DOHH2 (cell line): ENCODE data around the gene SNAPC5.

Experiments used
- H3F3A ChIP-seq: fragments of 200-600 bp; sonication (generic), shearing (Covaris generic); 2 replicates; pipeline ENCODE4 v1.6.0; 2016; ENCODE audit warnings: antibody characterized with exemption, mild to moderate bottlenecking; ENCODE audit not compliant: control insufficient read depth, insufficient read depth
- H3K27ac ChIP-seq: fragments of 200-600 bp; sonication (generic); 2 replicates; pipeline ENCODE4 v1.5.1; 2014; ENCODE audit warnings: low read depth, mild to moderate bottlenecking, low read length, moderate library complexity
- H3K27me3 ChIP-seq: fragments of 200-600 bp; sonication (generic); 2 replicates; pipeline ENCODE4 v1.6.1; 2014; ENCODE audit warnings: mild to moderate bottlenecking, low read length, mixed read lengths; ENCODE audit not compliant: control insufficient read depth
- H3K36me3 ChIP-seq: fragments of 200-600 bp; sonication (generic); 2 replicates; pipeline ENCODE4 v1.6.1; 2014; ENCODE audit warnings: mild to moderate bottlenecking, low read length, moderate library complexity, mixed read lengths; ENCODE audit not compliant: control insufficient read depth
- H3K4me1 ChIP-seq: fragments of 200-600 bp; sonication (generic); 2 replicates; pipeline ENCODE4 v1.6.1; 2014; ENCODE audit warnings: mild to moderate bottlenecking, low read length, mixed read lengths; ENCODE audit not compliant: control insufficient read depth
- H3K4me2 ChIP-seq: fragments of 200-600 bp; sonication (generic); 2 replicates; pipeline ENCODE4 v1.6.0; 2014; ENCODE audit warnings: mild to moderate bottlenecking, low read length, moderate library complexity
- H3K4me3 ChIP-seq: fragments of 200-600 bp; sonication (generic); 2 replicates; pipeline ENCODE4 v1.5.1; 2014; ENCODE audit warnings: mild to moderate bottlenecking, low read length, mixed read lengths
- H3K79me2 ChIP-seq: fragments of 200-600 bp; sonication (generic); 2 replicates; pipeline ENCODE4 v1.6.1; 2014; ENCODE audit warnings: mild to moderate bottlenecking, low read length, mixed read lengths; ENCODE audit not compliant: control insufficient read depth
- H3K9me2 ChIP-seq: fragments of 200-600 bp; sonication (generic); replicated peaks from 2 replicates; pipeline ENCODE4 v1.6.1; 2014; ENCODE audit warnings: mild to moderate bottlenecking, low read length, mixed read lengths; ENCODE audit not compliant: control insufficient read depth
- H3K9me3 ChIP-seq: fragments of 200-600 bp; sonication (generic); 2 replicates; pipeline ENCODE4 v1.6.1; 2014; ENCODE audit warnings: antibody characterized with exemption, low read length, mixed read lengths; ENCODE audit not compliant: control insufficient read depth, insufficient read depth
- H4K20me1 ChIP-seq: fragments of 200-600 bp; sonication (generic); 2 replicates; pipeline ENCODE4 v1.6.0; 2014; ENCODE audit warnings: low read depth, mild to moderate bottlenecking, antibody characterized with exemption, low read length, moderate library complexity; ENCODE audit not compliant: control insufficient read depth, insufficient read depth
- CTCF ChIP-seq: fragments of 200-600 bp; sonication (generic); IDR thresholded peaks from one replicate; pipeline ENCODE4 v1.5.1; 2014; ENCODE audit warnings: antibody characterized with exemption, mild to moderate bottlenecking, low read depth, low read length; ENCODE audit not compliant: poor library complexity, severe bottlenecking
- EZH2phosphoT487 ChIP-seq: fragments of 200-600 bp; sonication (generic); IDR thresholded peaks from 2 replicates; pipeline ENCODE4 v1.6.1; 2017; ENCODE audit warnings: borderline replicate concordance, mild to moderate bottlenecking, antibody characterized with exemption, low read length, moderate library complexity, mixed read lengths

The SNAPC5 gene

GRCh38 chr15:66483131-66483566 is 14.4 kb downstream of the SNAPC5 start:
- H3K27me3 ChIP-seq: no peaks in the 10 kb centered on the region
- 0 out of 2 replicates have a peak, but pooled peaks cover 4% of the 10 kb centered on the region for H3K79me2 ChIP-seq
- H3K9me3 ChIP-seq: no peaks in the 10 kb centered on the region
- H3F3A ChIP-seq: peaks cover 5% of the 10 kb centered on the region; the same call in 1 of the 2 replicates
- no peaks in the 10 kb centered on the region for H3K4me1 ChIP-seq
- no peaks in the 10 kb centered on the region for H4K20me1 ChIP-seq
- no peak overlapping the region for H3K4me2 ChIP-seq
- TF ChIP-seq CTCF (no peak), EZH2phosphoT487 (no peak)
- H3K9me2 ChIP-seq: no peaks in the 10 kb centered on the region
- no peak overlapping the region for H3K4me3 ChIP-seq
- H3K27ac ChIP-seq: no peak overlapping the region
- peaks cover 68% of the 10 kb centered on the region for H3K36me3 ChIP-seq

DNA sequence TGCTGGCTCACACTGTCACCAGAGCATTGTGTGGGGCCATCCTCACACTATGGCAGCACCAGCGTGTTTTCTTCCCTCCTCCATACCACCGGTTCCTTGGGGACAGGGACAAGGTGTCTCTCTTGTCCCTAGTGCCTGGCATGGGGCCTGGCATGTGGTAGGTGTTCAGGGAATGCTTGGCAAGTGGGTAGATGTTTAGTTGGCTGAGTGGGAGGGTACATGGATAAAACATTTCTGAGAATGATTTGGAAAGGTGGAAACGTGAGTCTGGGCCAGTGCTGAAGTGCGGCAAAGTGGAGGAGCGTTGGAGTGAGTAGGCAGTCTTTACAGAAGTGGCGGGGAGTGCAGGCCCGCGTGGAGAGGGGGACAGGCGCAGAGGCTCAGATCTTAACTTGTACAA is 15.0 kb downstream of the SNAPC5 start:
- Histone ChIP-seq H3K36me3 (peaks cover 63% of the 10 kb centered on the region), H3F3A (no peaks in the 10 kb centered on the region), H3K79me2 (0 out of 2 replicates have a peak, but pooled peaks cover 4% of the 10 kb centered on the region), H3K4me1 (no peaks in the 10 kb centered on the region), H3K27ac (no peak overlapping the region), H4K20me1 (no peaks in the 10 kb centered on the region), H3K9me3 (no peaks in the 10 kb centered on the region), H3K4me2 (no peak overlapping the region), H3K9me2 (no peaks in the 10 kb centered on the region), H3K27me3 (no peaks in the 10 kb centered on the region), H3K4me3 (no peak overlapping the region)
- TF ChIP-seq EZH2phosphoT487: no peak
- no peak for TF ChIP-seq CTCF

DNA sequence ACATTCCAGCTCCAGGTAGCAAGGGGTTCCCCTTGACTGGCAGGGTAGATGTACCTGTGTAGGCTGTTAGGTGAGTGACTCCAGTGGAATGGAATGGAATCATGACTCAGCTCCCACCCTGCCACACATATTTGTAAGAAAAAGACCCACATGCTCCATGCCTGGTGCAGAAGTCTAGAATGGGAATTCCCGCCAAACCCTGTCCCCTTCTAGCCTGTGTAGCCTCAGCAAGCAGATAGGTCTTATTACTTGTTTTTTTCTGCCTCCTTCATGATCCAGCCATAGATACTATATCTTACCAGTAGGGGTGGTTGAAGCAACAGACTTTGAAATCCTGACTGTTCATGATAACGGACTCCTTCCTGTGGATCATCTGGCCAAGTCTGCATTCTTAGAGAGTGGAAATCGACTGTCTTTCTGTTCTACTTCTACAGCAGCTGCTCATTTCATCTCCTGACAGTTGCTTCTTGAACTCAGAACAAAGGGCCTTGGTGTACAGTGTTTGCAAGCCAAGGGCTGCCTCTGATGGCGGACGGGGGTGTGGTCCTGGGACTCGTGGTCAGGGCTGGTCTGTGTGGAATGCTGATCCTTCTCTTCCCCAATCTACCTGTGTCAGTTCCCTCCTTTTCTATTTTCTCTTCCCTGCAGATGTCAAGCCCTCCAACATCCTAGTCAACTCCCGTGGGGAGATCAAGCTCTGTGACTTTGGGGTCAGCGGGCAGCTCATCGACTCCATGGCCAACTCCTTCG is 16.3 kb downstream of the SNAPC5 start:
- no peaks in the 10 kb centered on the region for H3K9me2 ChIP-seq
- no peak for TF ChIP-seq CTCF
- TF ChIP-seq EZH2phosphoT487: no peak
- H3K4me3 ChIP-seq: no peak overlapping the region
- no peak overlapping the region for H3K27ac ChIP-seq
- no peak overlapping the region for H3K4me2 ChIP-seq
- H3K79me2 ChIP-seq: peaks cover 4% of the 10 kb centered on the region; the same call in 1 of the 2 replicates
- no peaks in the 10 kb centered on the region for H3K4me1 ChIP-seq
- no peaks in the 10 kb centered on the region for H3K9me3 ChIP-seq
- no peaks in the 10 kb centered on the region for H4K20me1 ChIP-seq
- no peaks in the 10 kb centered on the region for H3K27me3 ChIP-seq
- H3K36me3 ChIP-seq: peaks cover 53% of the 10 kb centered on the region
- no peaks in the 10 kb centered on the region for H3F3A ChIP-seq
